SU-DHL-6 (cell line): ENCODE measurements around the gene ARHGEF11.

Experiments
- H2AFZ ChIP-seq: fragments of 200-600 bp; sonication (generic); 2 replicates; pipeline ENCODE4 v1.6.1; 2014; ENCODE audit warnings: low read depth, mild to moderate bottlenecking, moderate library complexity, mixed read lengths, antibody characterized with exemption, low read length; ENCODE audit not compliant: severe bottlenecking
- H3F3A ChIP-seq: fragments of 200-600 bp; shearing (Covaris generic); 2 replicates; pipeline ENCODE4 v1.6.0; 2016; ENCODE audit warnings: antibody characterized with exemption, mild to moderate bottlenecking; ENCODE audit not compliant: insufficient read depth
- H3K27ac ChIP-seq: fragments of 200-600 bp; sonication (generic); 2 replicates; pipeline ENCODE4 v1.5.1; 2016; ENCODE audit warnings: low read depth, mild to moderate bottlenecking, low read length, moderate library complexity, mixed read lengths
- H3K27me3 ChIP-seq: fragments of 200-600 bp; sonication (generic), shearing (Covaris generic); 2 replicates; pipeline ENCODE4 v1.6.0; 2014; ENCODE audit warnings: mild to moderate bottlenecking, low read length
- H3K36me3 ChIP-seq: fragments of 200-600 bp; sonication (generic); 2 replicates; pipeline ENCODE4 v1.6.1; 2014; ENCODE audit warnings: mild to moderate bottlenecking, low read length, mixed read lengths
- H3K4me2 ChIP-seq: fragments of 300-600, 200-600 bp; shearing (Covaris generic), sonication (generic); 2 replicates; pipeline ENCODE4 v1.6.0; 2014; ENCODE audit warnings: low read length, low read depth, mild to moderate bottlenecking; ENCODE audit not compliant: poor library complexity, severe bottlenecking
- H3K4me3 ChIP-seq: fragments of 200-600 bp; sonication (generic); 2 replicates; pipeline ENCODE4 v1.5.1; 2014; ENCODE audit warnings: antibody characterized with exemption, low read length, mild to moderate bottlenecking, mixed read lengths; ENCODE audit not compliant: insufficient read depth, poor library complexity, severe bottlenecking
- H3K79me2 ChIP-seq: fragments of 200-600 bp; sonication (generic); 2 replicates; pipeline ENCODE4 v1.6.1; 2014; ENCODE audit warnings: mild to moderate bottlenecking, low read length, moderate library complexity; ENCODE audit not compliant: insufficient read depth
- H3K9ac ChIP-seq: fragments of 200-600 bp; sonication (generic); 2 replicates; pipeline ENCODE4 v1.7.0; 2014; ENCODE audit warnings: mild to moderate bottlenecking, low read length
- H3K9me2 ChIP-seq: fragments of 200-600 bp; sonication (generic); replicated peaks from 2 replicates; pipeline ENCODE4 v1.6.1; 2014; ENCODE audit warnings: low read length; ENCODE audit not compliant: insufficient read depth
- H3K9me3 ChIP-seq: fragments of 200-600 bp; sonication (generic); 2 replicates; pipeline ENCODE4 v1.6.1; 2014; ENCODE audit warnings: low read length, mixed read lengths; ENCODE audit not compliant: insufficient read depth
- H4K20me1 ChIP-seq: fragments of 200-600 bp; sonication (generic); 2 replicates; pipeline ENCODE4 v1.6.1; 2014; ENCODE audit warnings: low read depth, mild to moderate bottlenecking, antibody characterized with exemption, low read length, moderate library complexity, mixed read lengths
- EZH2phosphoT487 ChIP-seq: fragments of 200-600 bp; sonication (generic), shearing (Covaris generic); conservative IDR thresholded peaks from 2 replicates; pipeline ENCODE4 v1.6.1; 2018; ENCODE audit warnings: mild to moderate bottlenecking, antibody characterized with exemption, low read length, moderate library complexity, mixed read lengths
- TF ChIP-seq, protein P1 (sequence below): fragments of 200-600 bp; sonication (generic); IDR thresholded peaks from one replicate; pipeline ENCODE4 v1.5.1; 2017; ENCODE audit warnings: antibody characterized with exemption, mild to moderate bottlenecking, low read length, moderate library complexity; ENCODE audit not compliant: insufficient read depth, poor library complexity, severe bottlenecking

ARHGEF11 gene

DNA sequence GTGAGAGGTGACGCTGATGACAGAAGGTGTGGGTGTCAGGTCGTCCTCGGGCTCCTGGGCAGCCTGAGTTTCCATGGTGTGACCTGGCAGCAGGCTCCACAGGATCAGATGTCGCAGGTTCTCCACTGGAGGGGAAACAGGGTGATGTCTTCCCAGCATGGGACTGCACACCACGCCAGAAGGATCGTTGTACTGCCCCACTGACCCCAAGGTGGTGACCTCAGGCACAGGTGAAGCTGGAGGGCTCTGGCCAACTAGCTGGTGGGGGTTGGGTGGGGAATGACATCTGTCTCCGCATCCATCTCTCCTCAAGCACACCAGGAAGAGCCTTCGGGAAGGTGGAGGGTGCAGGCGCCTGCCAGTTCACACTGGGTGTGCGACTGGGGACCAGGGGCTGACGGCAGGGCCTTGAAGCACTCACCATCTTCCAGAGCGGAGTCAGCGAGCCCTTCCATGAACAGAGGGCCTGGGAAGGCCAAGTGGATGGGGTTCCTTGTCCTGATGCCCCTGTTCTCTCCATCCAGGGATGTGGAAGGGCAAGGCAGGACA lies 105.7 kb downstream of the ARHGEF11 start:
- Histone ChIP-seq H3K36me3 (no peaks in the 10 kb centered on the region), H3K9me3 (no peaks in the 10 kb centered on the region)

DNA sequence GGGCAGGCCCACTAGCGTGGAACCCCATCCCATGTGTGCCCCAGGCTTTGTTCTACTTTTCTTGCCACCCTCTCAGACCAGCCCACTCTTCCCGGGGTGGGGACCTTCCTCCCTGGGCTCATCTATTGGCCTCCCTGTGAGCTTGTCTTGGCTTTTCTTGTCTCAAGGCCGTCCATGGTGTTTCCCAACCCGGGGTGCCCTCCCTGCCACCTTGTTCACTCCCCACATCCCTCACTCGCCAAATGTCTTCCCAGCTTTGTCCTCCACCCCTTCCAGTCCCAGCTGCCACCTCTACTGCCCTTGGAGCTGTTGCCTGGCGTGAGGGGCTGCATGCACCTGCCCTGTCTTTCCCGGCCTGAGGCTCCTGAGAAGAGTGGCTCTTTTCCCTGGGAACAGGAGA lies 106.7 kb downstream of the ARHGEF11 start:
- TF ChIP-seq, protein P1, sequence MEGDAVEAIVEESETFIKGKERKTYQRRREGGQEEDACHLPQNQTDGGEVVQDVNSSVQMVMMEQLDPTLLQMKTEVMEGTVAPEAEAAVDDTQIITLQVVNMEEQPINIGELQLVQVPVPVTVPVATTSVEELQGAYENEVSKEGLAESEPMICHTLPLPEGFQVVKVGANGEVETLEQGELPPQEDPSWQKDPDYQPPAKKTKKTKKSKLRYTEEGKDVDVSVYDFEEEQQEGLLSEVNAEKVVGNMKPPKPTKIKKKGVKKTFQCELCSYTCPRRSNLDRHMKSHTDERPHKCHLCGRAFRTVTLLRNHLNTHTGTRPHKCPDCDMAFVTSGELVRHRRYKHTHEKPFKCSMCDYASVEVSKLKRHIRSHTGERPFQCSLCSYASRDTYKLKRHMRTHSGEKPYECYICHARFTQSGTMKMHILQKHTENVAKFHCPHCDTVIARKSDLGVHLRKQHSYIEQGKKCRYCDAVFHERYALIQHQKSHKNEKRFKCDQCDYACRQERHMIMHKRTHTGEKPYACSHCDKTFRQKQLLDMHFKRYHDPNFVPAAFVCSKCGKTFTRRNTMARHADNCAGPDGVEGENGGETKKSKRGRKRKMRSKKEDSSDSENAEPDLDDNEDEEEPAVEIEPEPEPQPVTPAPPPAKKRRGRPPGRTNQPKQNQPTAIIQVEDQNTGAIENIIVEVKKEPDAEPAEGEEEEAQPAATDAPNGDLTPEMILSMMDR: no peak
- TF ChIP-seq EZH2phosphoT487: no peak
- H3K27me3 ChIP-seq: no peaks in the 10 kb centered on the region
- no peak overlapping the region for H3K4me2 ChIP-seq
- H3K79me2 ChIP-seq: no peaks in the 10 kb centered on the region
- H3K36me3 ChIP-seq: no peaks in the 10 kb centered on the region
- no peaks in the 10 kb centered on the region for H3K9me2 ChIP-seq
- H3F3A ChIP-seq: no peaks in the 10 kb centered on the region
- H3K4me3 ChIP-seq: no peak overlapping the region
- no peak overlapping the region for H2AFZ ChIP-seq
- no peak overlapping the region for H3K27ac ChIP-seq
- no peak overlapping the region for H3K9ac ChIP-seq
- no peaks in the 10 kb centered on the region for H3K9me3 ChIP-seq
- no peaks in the 10 kb centered on the region for H4K20me1 ChIP-seq

More for the DNA sequence above, 105.7 kb downstream of the ARHGEF11 start:
- Histone ChIP-seq H3K4me2 (no peak overlapping the region), H3K9me2 (no peaks in the 10 kb centered on the region), H3K27ac (no peak overlapping the region), H3K4me3 (no peak overlapping the region), H2AFZ (no peak overlapping the region), H3F3A (no peaks in the 10 kb centered on the region), H3K27me3 (no peaks in the 10 kb centered on the region), H3K79me2 (no peaks in the 10 kb centered on the region), H3K9ac (no peak overlapping the region), H4K20me1 (no peaks in the 10 kb centered on the region)
- TF ChIP-seq, protein P1: no peak
- no peak for TF ChIP-seq EZH2phosphoT487

DNA sequence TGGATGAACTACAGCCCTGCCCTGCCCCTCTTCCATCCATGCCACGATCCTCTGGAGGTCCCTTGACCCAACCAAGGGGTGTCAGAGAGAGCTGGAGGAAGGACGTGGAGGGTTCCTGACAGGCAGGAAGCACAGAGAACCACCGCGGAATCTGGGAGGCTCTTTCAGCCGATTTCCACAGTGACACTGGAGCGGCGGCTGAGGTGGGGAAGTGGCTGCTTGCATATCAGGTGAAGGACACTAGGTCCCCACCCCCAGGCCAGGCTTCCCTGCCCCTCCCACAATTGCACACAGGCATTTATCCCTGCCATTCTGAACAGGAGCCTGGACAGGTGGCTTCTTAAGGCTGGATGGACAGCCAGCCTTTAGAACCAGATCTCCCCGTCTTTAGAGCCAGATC lies 107.7 kb downstream of the ARHGEF11 start:
- H4K20me1 ChIP-seq: no peaks in the 10 kb centered on the region
- no peak overlapping the region for H2AFZ ChIP-seq
- H3K79me2 ChIP-seq: no peaks in the 10 kb centered on the region
- H3K27ac ChIP-seq: no peak overlapping the region
- no peak overlapping the region for H3K9ac ChIP-seq
- no peaks in the 10 kb centered on the region for H3F3A ChIP-seq
- no peaks in the 10 kb centered on the region for H3K9me2 ChIP-seq
- H3K9me3 ChIP-seq: no peaks in the 10 kb centered on the region
- no peaks in the 10 kb centered on the region for H3K27me3 ChIP-seq
- no peak for TF ChIP-seq EZH2phosphoT487
- TF ChIP-seq, protein P1: no peak
- H3K4me2 ChIP-seq: no peak overlapping the region
- H3K4me3 ChIP-seq: no peak overlapping the region
- no peaks in the 10 kb centered on the region for H3K36me3 ChIP-seq
